Testis (tissue), 3 donors: ENCODE measurements around the gene TMEM63B. TPM values are rescaled to one million over a fixed set of nuclear protein-coding genes. Genes with fewer than 3 reads are reported as not detected.
"Not testable (repeated sequence)": the region's sequence is repeated elsewhere in the genome, so short reads cannot be mapped to it uniquely, and the experiment has no call there.

Experiments used
- DNase-seq: peaks from one replicate; pipeline ENCODE4 v3.0.0-alpha.2; 2019
- H3K27ac ChIP-seq, 2 donors: fragments of 200-600 bp; sonication (generic); one replicate each; pipeline ENCODE4 v1.5.1; 2019
- H3K27me3 ChIP-seq: fragments of 200-600 bp; sonication (generic); one replicate; pipeline ENCODE4 v1.5.1; 2019
- H3K36me3 ChIP-seq: fragments of 200-600 bp; sonication (generic); one replicate; pipeline ENCODE4 v1.5.1; 2017; ENCODE audit warnings: low read depth; ENCODE audit errors: missing control alignments
- H3K4me1 ChIP-seq: fragments of 200-600 bp; sonication (generic); one replicate; pipeline ENCODE4 v1.5.1; 2019
- H3K4me3 ChIP-seq, 2 donors: fragments of 200-600 bp; sonication (generic); one replicate each; pipeline ENCODE4 v1.5.1; 2017 to 2019
- H3K9me3 ChIP-seq: fragments of 200-600 bp; sonication (generic); one replicate; pipeline ENCODE4 v1.5.1; 2017
- CTCF ChIP-seq, 3 experiments: fragments of 450-650 bp in 2 of 3; fragments of 200-600 bp in 1 of 3; sonication (generic) in 1 of 3; IDR thresholded peaks; one replicate each; pipeline ENCODE4 v1.5.1; 2016 to 2019; ENCODE audit warnings: antibody characterized with exemption in 3 of 3, mild to moderate bottlenecking in 2 of 3, moderate library complexity in 1 of 3
- POLR2A ChIP-seq: fragments of 450-650 bp; IDR thresholded peaks from one replicate; pipeline ENCODE4 v1.6.1; 2017; ENCODE audit warnings: antibody characterized with exemption, mild to moderate bottlenecking, moderate library complexity
- WGBS, 2 donors: methylation state at CpG; one replicate each; pipeline ENCODE4 v1.1.5; 2018; 5-methylcytosine and 5-hydroxymethylcytosine counted together
- intact Hi-C: fragments of 100-400 bp; cut with DNase I; formaldehyde crosslinking; loops from one replicate; pipeline ENCODE4 v1.15.1; 2023; ENCODE audit warnings: low total_unique reads
- polyA plus RNA-seq: library from polyadenylated mRNA; stranded (reverse); fragments of 350-450 nt; fragmentation: Illumina TruSeq; extraction: RNeasy Lipid Tissue Mini Kit (QIAGEN cat#74804); gene quantifications from one replicate; pipeline ENCODE4 v1.2.3, GENCODE V29; 2014; ENCODE audit warnings: low read depth, low replicate concordance; ENCODE audit not compliant: insufficient read depth
- total RNA-seq, 2 donors: library from RNA; depleted of rRNA; stranded (reverse); fragments of >200 nt; gene quantifications; one replicate each; pipeline ENCODE4 v1.2.3, GENCODE V29; 2016

Gene TMEM63B
- total and polyA plus RNA-seq, 3 donors from 2014 or later, result 79.0 to 170 (median 139) TPM

DNA sequence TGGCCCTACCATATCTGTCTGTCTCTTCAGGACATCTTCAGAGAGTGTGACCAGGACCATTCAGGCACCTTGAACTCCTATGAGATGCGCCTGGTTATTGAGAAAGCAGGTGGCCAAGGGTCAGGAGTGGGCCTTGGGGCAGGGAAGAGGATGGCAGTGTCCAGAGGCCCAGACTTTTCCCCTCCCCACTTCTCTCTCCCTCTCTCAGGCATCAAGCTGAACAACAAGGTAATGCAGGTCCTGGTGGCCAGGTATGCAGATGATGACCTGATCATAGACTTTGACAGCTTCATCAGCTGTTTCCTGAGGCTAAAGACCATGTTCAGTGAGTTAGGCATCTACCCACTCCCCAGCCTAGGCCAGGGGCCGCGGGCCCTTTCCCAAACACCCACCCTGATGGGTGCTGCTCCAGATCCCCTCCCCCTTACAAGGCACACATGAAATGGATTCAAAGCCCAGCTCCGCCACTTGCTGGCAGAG is 55.6 kb downstream of the TMEM63B start:
- no peak for TF ChIP-seq CTCF (IDR thresholded peaks at IDR 0.05)
- TF ChIP-seq POLR2A, result no peak
- 89 to 92% methylated on average over 4 of the region's 4 CpGs for WGBS, 2 donors

GRCh38 chr6:44183783-44184182 is 56.4 kb downstream of the TMEM63B start:
- DNase-seq, result no peak

More for the DNA sequence above, 55.6 kb downstream of the TMEM63B start:
- H3K27ac ChIP-seq, result no peak overlapping the region
- intact Hi-C loops, result no loop called here
- DNase-seq, result no peak
- H3K27me3 ChIP-seq, result no peaks in the 10 kb centered on the region
- no peak overlapping the region for H3K4me3 ChIP-seq
- no peaks in the 10 kb centered on the region for H3K36me3 ChIP-seq
- no peaks in the 10 kb centered on the region for H3K9me3 ChIP-seq
- H3K4me1 ChIP-seq, result no peaks in the 10 kb centered on the region

GRCh38 chr6:44185356-44185755 is 58.0 kb downstream of the TMEM63B start:
- H3K4me3 ChIP-seq, H3K36me3 ChIP-seq, H3K27ac ChIP-seq, H3K27me3 ChIP-seq, DNase-seq, intact Hi-C loops, H3K4me1 ChIP-seq, H3K9me3 ChIP-seq: not testable (repeated sequence)
- WGBS, 2 donors, result 89 to 91% methylated on average over 7 of the region's 7 CpGs

More at GRCh38 chr6:44183783-44184182, 56.4 kb downstream of the TMEM63B start:
- Histone ChIP-seq H3K27ac (no peak overlapping the region), H3K27me3 (no peaks in the 10 kb centered on the region), H3K4me1 (no peaks in the 10 kb centered on the region), H3K9me3 (no peaks in the 10 kb centered on the region), H3K36me3 (no peaks in the 10 kb centered on the region), H3K4me3 (no peak overlapping the region)
- TF ChIP-seq POLR2A (no peak), CTCF (IDR thresholded peaks at IDR 0.05) (no peak)
- 79 to 92% methylated on average over 8 to 9 of the region's 9 CpGs for WGBS, 2 donors
- intact Hi-C loops, result no loop called here

- Histone ChIP-seq H3K27ac (no peak overlapping the region), H3K4me3 (no peak overlapping the region), H3K36me3 (no peaks in the 10 kb centered on the region), H3K4me1 (no peaks in the 10 kb centered on the region), H3K27me3 (no peaks in the 10 kb centered on the region), H3K9me3 (no peaks in the 10 kb centered on the region)
- intact Hi-C loops, result no loop called here
- 60 to 67% methylated on average over 9 of the region's 9 CpGs for WGBS, 2 donors
- no peak for DNase-seq
- TF ChIP-seq CTCF (IDR thresholded peaks at IDR 0.05) (no peak), POLR2A (no peak)
Observed at GRCh38 chr6:44185953-44186634, 58.7 kb downstream of the TMEM63B start.

- TF ChIP-seq CTCF (IDR thresholded peaks at IDR 0.05), result no peak
- TF ChIP-seq POLR2A, result no peak
- H3K27ac ChIP-seq, result no peak overlapping the region
- WGBS, 2 donors, result 79 to 81% methylated on average over 7 of the region's 7 CpGs
- H3K4me1 ChIP-seq, result no peaks in the 10 kb centered on the region
- H3K4me3 ChIP-seq, result no peak overlapping the region
- no peak for DNase-seq
- intact Hi-C loops, result no loop called here
- H3K9me3 ChIP-seq, result no peaks in the 10 kb centered on the region
- no peaks in the 10 kb centered on the region for H3K27me3 ChIP-seq
- no peaks in the 10 kb centered on the region for H3K36me3 ChIP-seq
Observed at GRCh38 chr6:44186635-44187025, 59.3 kb downstream of the TMEM63B start.
